OCI-LY7 (cell line): ENCODE results near the gene MED14. TPM values are rescaled to one million over a fixed set of nuclear protein-coding genes. Genes with fewer than 3 reads are reported as not detected.

Experiments
- BruUV-seq: library from RNA; stranded (reverse); fragments of 400-500 nt; replicated peaks from 2 replicates; lab custom pipeline; 2021; lab: Mats Ljungman, UMichigan
- CTCF ChIA-PET: fragments of 300-600 bp; sonication (Branson Sonifier 250); formaldehyde crosslinking; loops from one replicate; lab custom pipeline; 2022; ENCODE audit warnings: antibody characterized with exemption; ENCODE audit not compliant: unreplicated experiment; lab: Charles Lee
- POLR2A ChIA-PET: fragments of 300-600 bp; sonication (Branson Sonifier 250); formaldehyde crosslinking; loops from one replicate; lab custom pipeline; 2022; ENCODE audit warnings: antibody characterized with exemption; lab: Charles Lee
- DNase-seq: peaks from one replicate; pipeline ENCODE4 v3.0.0-alpha.2; 2015; ENCODE audit warnings: low spot score
- H2AFZ ChIP-seq: fragments of 200-600 bp; sonication (generic), shearing (Covaris generic); 2 replicates; pipeline ENCODE4 v1.6.1; 2014; ENCODE audit warnings: mild to moderate bottlenecking, antibody characterized with exemption, low read length, moderate library complexity
- H3K27ac ChIP-seq: fragments of 200-600 bp; sonication (generic); 2 replicates; pipeline ENCODE4 v1.5.1; 2014; ENCODE audit warnings: mixed run types, low read depth, mild to moderate bottlenecking, moderate library complexity, low read length, inconsistent platforms; ENCODE audit not compliant: poor library complexity, severe bottlenecking
- H3K36me3 ChIP-seq: fragments of 200-600 bp; sonication (generic); 2 replicates; pipeline ENCODE4 v1.6.1; 2014; ENCODE audit warnings: mild to moderate bottlenecking, antibody characterized with exemption, low read length, moderate library complexity, mixed read lengths; ENCODE audit not compliant: insufficient read depth
- H3K4me1 ChIP-seq: fragments of 200-600 bp; sonication (generic); 2 replicates; pipeline ENCODE4 v1.5.1; 2014; ENCODE audit warnings: mild to moderate bottlenecking, low read length; ENCODE audit not compliant: insufficient read depth, poor library complexity, severe bottlenecking
- H3K4me2 ChIP-seq: fragments of 200-600 bp; sonication (generic); 2 replicates; pipeline ENCODE4 v1.6.1; 2014; ENCODE audit warnings: mild to moderate bottlenecking, low read length
- H3K4me3 ChIP-seq: fragments of 200-600 bp; sonication (generic); 2 replicates; pipeline ENCODE4 v1.5.1; 2014; ENCODE audit warnings: mild to moderate bottlenecking, low read depth, low read length; ENCODE audit not compliant: poor library complexity, severe bottlenecking
- H3K79me2 ChIP-seq: fragments of 200-600 bp; sonication (generic); 2 replicates; pipeline ENCODE4 v1.6.1; 2016; ENCODE audit warnings: low read depth, mild to moderate bottlenecking, low read length, moderate library complexity, mixed read lengths; ENCODE audit not compliant: insufficient read depth
- H3K9me2 ChIP-seq: fragments of 200-600 bp; sonication (generic); 2 replicates; pipeline ENCODE4 v1.6.1; 2016; ENCODE audit warnings: mild to moderate bottlenecking, low read length, mixed read lengths; ENCODE audit not compliant: insufficient read depth
- H3K9me3 ChIP-seq: fragments of 200-600 bp; sonication (generic); 2 replicates; pipeline ENCODE4 v1.6.1; 2014; ENCODE audit warnings: mild to moderate bottlenecking, mixed run types, low read length, mixed read lengths
- H4K20me1 ChIP-seq: fragments of 200-600 bp; sonication (generic); 2 replicates; pipeline ENCODE4 v1.6.1; 2014; ENCODE audit warnings: mild to moderate bottlenecking, antibody characterized with exemption, low read length, moderate library complexity, mixed read lengths; ENCODE audit not compliant: insufficient read depth
- EZH2phosphoT487 ChIP-seq: fragments of 200-600 bp; sonication (generic); IDR thresholded peaks from 2 replicates; pipeline ENCODE4 v1.6.1; 2018; ENCODE audit warnings: low read depth, borderline replicate concordance, mild to moderate bottlenecking, mixed run types, antibody characterized with exemption, low read length, moderate library complexity, mixed read lengths
- intact Hi-C: fragments of 100-400 bp; cut with micrococcal nuclease; formaldehyde crosslinking; loops from one replicate; pipeline ENCODE4 v1.10.0; 2022; ENCODE audit not compliant: unreplicated experiment
- total RNA-seq, 2 experiments: library from RNA; depleted of rRNA in 1 of 2; stranded (reverse); fragments of >200 nt in 1 of 2; shearing (Covaris generic) in 1 of 2; gene quantifications; 2 replicates each; pipeline ENCODE4 v1.2.3, GENCODE V29; 2014 to 2022
- TF ChIP-seq, protein P1 (sequence below): fragments of 200-600 bp; sonication (generic); conservative IDR thresholded peaks from 2 replicates; pipeline ENCODE4 v1.5.1; 2014; ENCODE audit warnings: mild to moderate bottlenecking, antibody characterized with exemption, low read length, moderate library complexity, mixed read lengths

MED14 gene
- total RNA-seq, 2 experiments from 2014 or later, result 28.1 to 57.0 TPM

DNA sequence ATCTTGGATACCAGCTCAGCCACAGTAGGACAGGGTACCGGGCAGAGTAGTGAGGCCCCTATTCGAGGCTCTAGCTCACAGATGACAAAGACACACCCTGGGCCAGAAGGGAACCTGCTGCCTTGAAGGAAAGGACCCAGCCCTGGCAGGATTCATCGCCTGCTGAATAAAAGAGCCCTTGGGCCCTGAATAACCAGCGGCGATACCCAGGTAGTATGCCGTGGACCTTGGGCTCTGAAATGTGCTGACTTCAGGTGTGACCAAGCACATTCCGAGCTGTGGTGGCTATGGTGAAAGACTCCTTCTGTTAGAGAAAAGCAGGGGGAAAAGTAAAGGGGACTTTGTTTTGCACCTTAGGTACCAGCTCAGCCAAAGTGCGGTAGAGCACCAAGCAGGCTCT lies 14.6 kb downstream of the MED14 start:
- no TSS peak for BruUV-seq
- DNase-seq, result no peak
- Histone ChIP-seq H3K4me3 (no peak overlapping the region), H3K4me2 (no peak overlapping the region), H3K9me2 (no peaks in the 10 kb centered on the region), H4K20me1 (no peaks in the 10 kb centered on the region), H3K79me2 (peaks cover 29% of the 10 kb centered on the region; the same call in 1 of the 2 replicates), H3K4me1 (no peaks in the 10 kb centered on the region), H2AFZ (no peak overlapping the region), H3K36me3 (peaks cover 73% of the 10 kb centered on the region), H3K27ac (no peak overlapping the region), H3K9me3 (no peaks in the 10 kb centered on the region)
- TF ChIP-seq EZH2phosphoT487, result no peak
- TF ChIP-seq, protein P1, sequence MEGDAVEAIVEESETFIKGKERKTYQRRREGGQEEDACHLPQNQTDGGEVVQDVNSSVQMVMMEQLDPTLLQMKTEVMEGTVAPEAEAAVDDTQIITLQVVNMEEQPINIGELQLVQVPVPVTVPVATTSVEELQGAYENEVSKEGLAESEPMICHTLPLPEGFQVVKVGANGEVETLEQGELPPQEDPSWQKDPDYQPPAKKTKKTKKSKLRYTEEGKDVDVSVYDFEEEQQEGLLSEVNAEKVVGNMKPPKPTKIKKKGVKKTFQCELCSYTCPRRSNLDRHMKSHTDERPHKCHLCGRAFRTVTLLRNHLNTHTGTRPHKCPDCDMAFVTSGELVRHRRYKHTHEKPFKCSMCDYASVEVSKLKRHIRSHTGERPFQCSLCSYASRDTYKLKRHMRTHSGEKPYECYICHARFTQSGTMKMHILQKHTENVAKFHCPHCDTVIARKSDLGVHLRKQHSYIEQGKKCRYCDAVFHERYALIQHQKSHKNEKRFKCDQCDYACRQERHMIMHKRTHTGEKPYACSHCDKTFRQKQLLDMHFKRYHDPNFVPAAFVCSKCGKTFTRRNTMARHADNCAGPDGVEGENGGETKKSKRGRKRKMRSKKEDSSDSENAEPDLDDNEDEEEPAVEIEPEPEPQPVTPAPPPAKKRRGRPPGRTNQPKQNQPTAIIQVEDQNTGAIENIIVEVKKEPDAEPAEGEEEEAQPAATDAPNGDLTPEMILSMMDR, result no peak
- POLR2A ChIA-PET, result no interaction called here
- intact Hi-C loops, result no loop called here
- CTCF ChIA-PET, result no interaction called here

DNA sequence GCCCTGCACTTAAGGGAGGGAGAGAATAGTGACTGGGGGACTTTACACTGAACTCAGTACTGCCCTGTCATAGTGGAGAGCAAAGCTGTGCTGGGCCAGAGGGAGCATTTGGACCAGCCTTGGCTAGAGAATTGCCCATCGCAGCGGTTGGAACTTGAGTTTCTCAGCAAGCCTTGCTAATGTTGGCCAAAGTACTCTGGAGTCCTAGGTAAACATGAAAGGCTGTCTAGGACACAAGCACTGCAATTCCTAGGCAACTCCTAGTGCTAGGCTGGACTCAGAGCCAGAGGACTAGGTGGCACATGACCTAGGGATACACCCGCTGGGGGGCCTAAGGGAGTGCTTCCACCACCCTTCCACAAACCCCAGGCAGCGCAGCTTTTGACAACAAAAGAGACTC lies 15.0 kb downstream of the MED14 start:
- no peaks in the 10 kb centered on the region for H4K20me1 ChIP-seq
- POLR2A ChIA-PET, result no interaction called here
- DNase-seq, result no peak
- H3K9me2 ChIP-seq, result no peaks in the 10 kb centered on the region
- no peak overlapping the region for H3K27ac ChIP-seq
- intact Hi-C loops, result no loop called here
- no peak overlapping the region for H2AFZ ChIP-seq
- CTCF ChIA-PET, result no interaction called here
- H3K4me1 ChIP-seq, result no peaks in the 10 kb centered on the region
- BruUV-seq, result no TSS peak
- H3K79me2 ChIP-seq, result peaks cover 29% of the 10 kb centered on the region; the same call in 1 of the 2 replicates
- peaks cover 68% of the 10 kb centered on the region for H3K36me3 ChIP-seq
- no peak for TF ChIP-seq EZH2phosphoT487
- TF ChIP-seq, protein P1, result no peak
- no peak overlapping the region for H3K4me2 ChIP-seq
- no peak overlapping the region for H3K4me3 ChIP-seq
- no peaks in the 10 kb centered on the region for H3K9me3 ChIP-seq

DNA sequence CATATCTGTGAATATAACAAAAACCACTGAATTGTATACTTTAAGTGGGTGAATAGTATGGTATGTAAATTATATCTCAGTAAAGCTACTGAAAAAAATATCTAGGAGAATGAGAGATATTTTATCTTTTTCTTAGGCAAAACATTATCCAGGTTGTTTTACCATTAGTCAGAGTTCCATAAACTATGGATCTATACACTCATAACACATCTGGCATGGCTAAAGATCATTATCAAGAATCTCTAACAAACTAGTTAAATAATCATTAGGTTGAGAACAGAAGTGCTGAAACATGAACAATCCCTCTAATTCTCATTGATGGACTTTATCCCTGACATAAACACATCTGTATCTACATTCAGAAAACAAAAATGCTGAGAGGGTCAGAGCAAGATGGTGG lies 15.6 kb downstream of the MED14 start:
- BruUV-seq, result no TSS peak
- Histone ChIP-seq H3K79me2 (peaks cover 34% of the 10 kb centered on the region; the same call in 1 of the 2 replicates), H3K27ac (no peak overlapping the region), H3K4me3 (no peak overlapping the region), H3K4me2 (no peak overlapping the region), H3K9me3 (no peaks in the 10 kb centered on the region), H3K36me3 (peaks cover 70% of the 10 kb centered on the region), H3K4me1 (no peaks in the 10 kb centered on the region), H4K20me1 (no peaks in the 10 kb centered on the region), H2AFZ (no peak overlapping the region), H3K9me2 (no peaks in the 10 kb centered on the region)
- ChIA-PET POLR2A (no interaction called here), CTCF (no interaction called here)
- DNase-seq, result no peak
- TF ChIP-seq, protein P1, result no peak
- no peak for TF ChIP-seq EZH2phosphoT487
- intact Hi-C loops, result no loop called here
